ENCODE measurements around the gene POU2AF1.
A peak's percentile ranks its signal among the peaks of the same experiment; 100 is the strongest.

Gene POU2AF1

DNA sequence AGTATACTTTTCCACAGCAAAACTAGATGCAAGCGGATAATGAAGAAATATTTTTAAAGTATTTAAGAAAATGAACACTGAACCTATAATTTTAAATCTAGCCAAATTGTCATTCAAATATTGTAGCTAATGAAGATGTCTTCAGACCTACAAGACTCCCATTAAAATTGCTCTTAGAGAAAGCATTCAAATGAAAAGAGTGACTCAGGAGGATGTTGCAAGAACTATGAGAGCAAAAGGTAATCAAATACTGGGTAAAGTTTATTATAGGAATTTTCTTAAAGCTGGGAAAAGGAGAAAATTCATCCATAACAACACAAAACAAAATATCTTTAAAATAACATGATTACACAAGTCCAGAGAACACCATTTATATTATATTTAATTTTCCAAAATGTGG, 5.4 kb upstream of the POU2AF1 start:
- no peak for DNase-seq (ENCODE audit: low read depth)

- no peak for DNase-seq (ENCODE audit: low read depth)
Measured at GRCh38 chr11:111382451-111382850, 3.4 kb upstream of the POU2AF1 start.

- no peak for DNase-seq (ENCODE audit: low read depth)
Measured at GRCh38 chr11:111379602-111380136, 594 bp upstream of the POU2AF1 start.

GRCh38 chr11:111378185-111378860, 752 bp downstream of the POU2AF1 start:
- DNase-seq (ENCODE audit: low read depth): no peak

GRCh38 chr11:111376181-111376871, 2.7 kb downstream of the POU2AF1 start:
- DNase-seq (ENCODE audit: low read depth): peak; percentile 23

GRCh38 chr11:111373590-111373989, 5.5 kb downstream of the POU2AF1 start:
- no peak for DNase-seq (ENCODE audit: low read depth)

GRCh38 chr11:111372538-111372937, 6.5 kb downstream of the POU2AF1 start:
- DNase-seq (ENCODE audit: low read depth): no peak

- no peak for DNase-seq (ENCODE audit: low read depth)
Measured at GRCh38 chr11:111370902-111371578, 8.0 kb downstream of the POU2AF1 start.

- DNase-seq (ENCODE audit: low read depth): no peak
Measured at GRCh38 chr11:111370270-111370901, 8.7 kb downstream of the POU2AF1 start.

DNA sequence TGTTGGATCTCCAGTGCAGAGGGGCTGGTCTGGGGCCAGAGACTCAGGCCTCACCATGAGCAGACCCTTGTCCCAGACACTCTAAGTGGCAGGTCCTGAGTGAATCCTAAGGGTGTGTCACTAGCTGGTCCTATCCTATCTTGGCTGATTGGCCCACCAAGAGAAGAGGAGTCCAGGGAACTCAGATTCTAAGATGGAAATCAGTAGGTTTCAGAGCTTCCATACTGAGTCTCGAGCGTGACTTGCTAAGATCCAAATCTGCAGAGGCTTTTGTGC, 10.9 kb downstream of the POU2AF1 start:
- no peak for DNase-seq (ENCODE audit: low read depth)

- no peak for DNase-seq (ENCODE audit: low read depth)
Measured at GRCh38 chr11:111367411-111368284, 11.4 kb downstream of the POU2AF1 start.

DNA sequence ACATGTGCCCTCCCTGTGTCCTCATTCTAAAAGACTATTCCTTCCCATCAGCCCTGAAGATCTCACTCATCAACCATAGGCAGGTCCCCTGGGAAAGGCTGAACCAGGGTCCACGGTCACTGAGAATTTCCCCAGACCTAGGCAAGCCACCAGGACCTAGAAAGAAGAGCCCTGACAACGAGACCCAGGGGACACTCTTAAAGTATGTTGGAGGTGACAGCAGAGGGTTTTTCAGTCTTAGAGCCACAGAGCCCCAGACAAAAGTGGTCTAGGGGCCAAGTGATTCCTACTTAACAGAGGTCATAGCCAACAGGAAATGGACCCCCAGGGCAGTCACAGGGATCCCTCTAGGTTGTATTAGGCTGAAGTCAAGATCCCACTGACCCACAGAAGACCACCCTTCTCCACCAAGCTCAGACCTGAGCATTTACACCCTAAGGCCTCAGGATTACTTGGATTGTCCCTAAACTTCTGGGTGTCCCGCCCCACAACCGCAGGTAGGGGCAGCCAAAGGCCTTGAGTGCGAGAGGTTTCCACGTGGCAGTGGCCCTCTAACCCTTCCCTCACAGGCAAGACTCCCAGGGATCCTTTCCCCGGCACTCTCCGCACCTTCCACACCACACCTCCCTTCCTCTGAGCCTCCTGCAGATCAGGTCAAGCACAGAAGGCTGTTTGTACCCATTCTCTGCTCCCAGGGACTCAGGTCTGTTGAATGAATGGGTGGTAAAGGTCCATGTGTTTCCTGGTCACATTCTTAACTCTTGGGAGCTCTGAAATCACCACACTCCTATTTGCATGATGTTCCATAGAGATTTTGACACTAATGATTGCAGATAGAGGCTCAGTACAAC, 12.3 kb downstream of the POU2AF1 start:
- no peak for DNase-seq (ENCODE audit: low read depth)

- no peak for DNase-seq (ENCODE audit: low read depth)
Measured at GRCh38 chr11:111365722-111366559, 13.1 kb downstream of the POU2AF1 start.

- DNase-seq (ENCODE audit: low read depth): no peak
Measured at GRCh38 chr11:111364503-111364902, 14.6 kb downstream of the POU2AF1 start.

- no peak for DNase-seq (ENCODE audit: low read depth)
Measured at GRCh38 chr11:111363985-111364384, 15.1 kb downstream of the POU2AF1 start.

DNA sequence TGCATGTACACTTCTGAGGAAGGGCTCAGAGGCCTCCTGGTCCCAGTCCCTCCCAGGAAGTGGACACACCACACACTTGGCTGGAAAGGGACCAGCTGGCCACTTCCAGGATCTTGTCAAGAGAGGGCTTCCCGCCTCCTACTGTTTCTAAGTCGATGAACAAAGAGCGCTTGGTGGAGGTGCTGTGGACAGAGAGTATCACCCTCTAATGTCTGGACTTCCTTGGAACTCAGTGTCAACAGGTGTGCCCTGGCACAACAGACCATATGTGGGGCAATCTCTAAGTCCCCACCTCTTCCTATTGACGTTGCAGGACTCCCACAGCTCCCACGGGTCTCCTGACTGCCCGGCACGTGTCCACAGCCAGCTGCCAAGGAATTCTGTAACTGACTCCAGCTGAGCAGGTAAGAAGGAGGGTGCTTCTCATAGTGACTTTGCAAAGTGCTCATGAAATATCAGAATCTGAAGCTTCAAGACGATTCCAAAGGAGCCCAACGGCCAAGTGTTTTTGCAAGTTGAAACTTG, 16.1 kb downstream of the POU2AF1 start:
- no peak for DNase-seq (ENCODE audit: low read depth)

GRCh38 chr11:111361874-111362273, 17.2 kb downstream of the POU2AF1 start:
- DNase-seq (ENCODE audit: low read depth): no peak

- DNase-seq (ENCODE audit: low read depth): no peak
Measured at GRCh38 chr11:111361052-111361801, 17.8 kb downstream of the POU2AF1 start.
